Stimulated activated CD8-positive, alpha-beta memory T cell treated with anti-CD3 and anti-CD28 coated beads, Interleukin-2, amount 100 ng/mL, for 1 hour (primary cell): ENCODE data around the gene EDAR.

ENCODE experiments used
- DNase-seq, 2 donors: peaks; one replicate each; pipeline ENCODE4 v3.0.0-alpha.2; 2020; ENCODE audit warnings: low read depth in 2 of 2

Gene EDAR

GRCh38 chr2:108940156-108940555 lies 48.9 kb downstream of the EDAR start:
- DNase-seq: no peak

GRCh38 chr2:108938077-108938710 lies 50.8 kb downstream of the EDAR start:
- DNase-seq: no peak

GRCh38 chr2:108937367-108938017 lies 51.5 kb downstream of the EDAR start:
- DNase-seq: no peak

GRCh38 chr2:108936866-108937265 lies 52.2 kb downstream of the EDAR start:
- no peak for DNase-seq

GRCh38 chr2:108936076-108936864 lies 52.8 kb downstream of the EDAR start:
- no peak for DNase-seq

GRCh38 chr2:108935271-108935741 lies 53.7 kb downstream of the EDAR start:
- DNase-seq: no peak

GRCh38 chr2:108934583-108935245 lies 54.3 kb downstream of the EDAR start:
- no peak for DNase-seq

- no peak for DNase-seq
Observed at GRCh38 chr2:108934151-108934550, 54.9 kb downstream of the EDAR start.

- no peak for DNase-seq
Observed at GRCh38 chr2:108933691-108934117, 55.3 kb downstream of the EDAR start.

GRCh38 chr2:108932736-108933332 lies 56.2 kb downstream of the EDAR start:
- DNase-seq: no peak

- DNase-seq: no peak
Observed at GRCh38 chr2:108931372-108931771, 57.6 kb downstream of the EDAR start.

GRCh38 chr2:108929807-108930425 lies 59.1 kb downstream of the EDAR start:
- DNase-seq: no peak

GRCh38 chr2:108928660-108929377 lies 60.2 kb downstream of the EDAR start:
- DNase-seq: no peak

GRCh38 chr2:108927936-108928659 lies 60.9 kb downstream of the EDAR start:
- no peak for DNase-seq

GRCh38 chr2:108927405-108927804 lies 61.6 kb downstream of the EDAR start:
- DNase-seq: no peak

- no peak for DNase-seq
Observed at GRCh38 chr2:108926561-108927380, 62.2 kb downstream of the EDAR start.

GRCh38 chr2:108925735-108926134 lies 63.3 kb downstream of the EDAR start:
- no peak for DNase-seq

- no peak for DNase-seq
Observed at GRCh38 chr2:108925286-108925685, 63.7 kb downstream of the EDAR start.
